HCT116 (cell line): ENCODE results near the gene TENM3. TPM values are rescaled to one million over a fixed set of nuclear protein-coding genes. Genes with fewer than 3 reads are reported as not detected.

Experiments used
- ATAC-seq: fragments of 200-7000 bp; cut with Tn5 transposase; 2 replicates; pipeline ENCODE4 v1.9.1; 2020; ENCODE audit warnings: mild to moderate bottlenecking, moderate library complexity
- BruUV-seq: library from RNA; stranded (reverse); fragments of 400-500 nt; replicated peaks from 2 replicates; lab custom pipeline; 2021; lab: Mats Ljungman, UMichigan
- CTCF ChIA-PET: fragments of 300-600 bp; sonication (Branson Sonifier 250); formaldehyde crosslinking; loops from one replicate; lab custom pipeline; 2021; ENCODE audit warnings: antibody characterized with exemption; lab: Charles Lee
- POLR2A ChIA-PET: fragments of 300-600, 350-600 bp; sonication (Branson Sonifier 250); formaldehyde crosslinking; loops from one replicate; lab custom pipeline; 2021; ENCODE audit warnings: antibody characterized with exemption; lab: Charles Lee
- RAD21 ChIA-PET, 2 experiments: fragments of 300-600 bp; sonication (Branson Sonifier 250); formaldehyde crosslinking; loops; one replicate each; lab custom pipeline; 2023; ENCODE audit warnings: low total read pairs in 2 of 2; ENCODE audit not compliant: uncharacterized antibody in 2 of 2, unreplicated experiment in 2 of 2, low non-redundant PET in 1 of 2; lab: Charles Lee
- DNase-seq: peaks from one replicate; pipeline ENCODE4 v3.0.0-alpha.2; 2010; ENCODE audit warnings: low read depth, low spot score
- H2AFZ ChIP-seq: fragments of 200-600 bp; shearing (Covaris generic), sonication (generic); 2 replicates; pipeline ENCODE4 v1.6.1; 2017; ENCODE audit warnings: low read depth, mixed run types, mixed read lengths, antibody characterized with exemption, low read length; ENCODE audit not compliant: poor library complexity, severe bottlenecking
- H3K27ac ChIP-seq: 2 replicates; pipeline ENCODE4 v1.5.1; 2012; ENCODE audit warnings: low read depth, low read length
- H3K27me3 ChIP-seq: fragments of 200-600 bp; sonication (generic); 2 replicates; pipeline ENCODE4 v1.6.1; 2016; ENCODE audit warnings: mixed run types, low read length, mixed read lengths; ENCODE audit not compliant: insufficient read depth
- H3K36me3 ChIP-seq, 2 experiments: fragments of 200-500 bp in 1 of 2; fragments of 200-600 bp in 1 of 2; sonication (Bioruptor generic) in 1 of 2; sonication (generic) in 1 of 2; 2 replicates each; pipeline versions ENCODE4 v1.5.1 to v1.6.1; 2014 to 2016; ENCODE audit warnings: low read length in 2 of 2, inconsistent platforms in 1 of 2, mixed read lengths in 1 of 2, mixed run types in 1 of 2; ENCODE audit not compliant: insufficient read depth in 2 of 2, control insufficient read depth in 1 of 2
- H3K4me1 ChIP-seq, 2 experiments: fragments of 200-600 bp in 1 of 2; sonication (generic) in 1 of 2; 2 replicates each; pipeline versions ENCODE4 v1.5.1 to v1.6.1; 2012 to 2017; ENCODE audit warnings: low read length in 2 of 2, inconsistent platforms in 1 of 2, mild to moderate bottlenecking in 1 of 2, mixed read lengths in 1 of 2, mixed run types in 1 of 2, moderate library complexity in 1 of 2; ENCODE audit not compliant: insufficient read depth in 2 of 2, control insufficient read depth in 1 of 2
- H3K4me2 ChIP-seq: fragments of 200-600 bp; sonication (generic); 2 replicates; pipeline ENCODE4 v1.6.1; 2017; ENCODE audit warnings: mixed run types, low read length, mixed read lengths
- H3K4me3 ChIP-seq, 2 experiments: fragments of 200-600 bp in 1 of 2; sonication (generic) in 1 of 2; replicated peaks in 1 of 2; 2 replicates each; pipeline ENCODE4 v1.5.1; 2011 to 2016; ENCODE audit warnings: low read length in 2 of 2, control low read depth in 1 of 2, low read depth in 1 of 2, mild to moderate bottlenecking in 1 of 2, mixed read lengths in 1 of 2, mixed run types in 1 of 2
- H3K79me2 ChIP-seq: fragments of 200-600 bp; sonication (generic); 2 replicates; pipeline ENCODE4 v1.6.1; 2017; ENCODE audit warnings: mild to moderate bottlenecking, mixed run types, low read length, moderate library complexity, mixed read lengths; ENCODE audit not compliant: insufficient read depth
- H3K9ac ChIP-seq: fragments of 200-600 bp; sonication (generic); 2 replicates; pipeline ENCODE4 v1.6.1; 2016; ENCODE audit warnings: low read length, mixed read lengths
- H3K9me2 ChIP-seq: fragments of 200-600 bp; sonication (generic), shearing (Covaris generic); 2 replicates; pipeline ENCODE4 v1.6.1; 2017; ENCODE audit warnings: mixed run types, mild to moderate bottlenecking, moderate library complexity; ENCODE audit not compliant: insufficient read depth
- H3K9me3 ChIP-seq, 2 experiments: fragments of 200-500 bp in 1 of 2; fragments of 200-600 bp in 1 of 2; sonication (Bioruptor generic) in 1 of 2; sonication (generic) in 1 of 2; 2 replicates each; pipeline ENCODE4 v1.6.1; 2014 to 2017; ENCODE audit warnings: low read length in 2 of 2, mixed read lengths in 2 of 2, inconsistent platforms in 1 of 2, low read depth in 1 of 2, mild to moderate bottlenecking in 1 of 2, mixed run types in 1 of 2, moderate library complexity in 1 of 2; ENCODE audit not compliant: control insufficient read depth in 1 of 2, insufficient read depth in 1 of 2
- H4K20me1 ChIP-seq: fragments of 200-600 bp; sonication (generic), shearing (Covaris generic); 2 replicates; pipeline ENCODE4 v1.6.1; 2017; ENCODE audit warnings: mixed run types, mild to moderate bottlenecking, moderate library complexity; ENCODE audit not compliant: insufficient read depth
- CBX3 ChIP-seq: IDR thresholded peaks from 2 replicates; pipeline ENCODE4 v1.6.1; 2012; ENCODE audit warnings: low read depth
- CEBPB ChIP-seq: IDR thresholded peaks from 2 replicates; pipeline ENCODE4 v1.6.1; 2012; ENCODE audit warnings: low read depth
- EZH2phosphoT487 ChIP-seq: fragments of 200-600 bp; IDR thresholded peaks from 2 replicates; pipeline ENCODE4 v1.6.1; 2018; ENCODE audit warnings: antibody characterized with exemption, borderline replicate concordance
- JUND ChIP-seq: IDR thresholded peaks from 2 replicates; pipeline ENCODE4 v1.6.1; 2012
- POLR2AphosphoS5 ChIP-seq: IDR thresholded peaks from 2 replicates; pipeline ENCODE4 v1.6.1; 2011; ENCODE audit warnings: mild to moderate bottlenecking, low read depth, low read length, moderate library complexity
- SP1 ChIP-seq: IDR thresholded peaks from 2 replicates; pipeline ENCODE4 v1.6.1; 2012; ENCODE audit warnings: low read depth
- TCF7L2 ChIP-seq: IDR thresholded peaks from 2 replicates; pipeline ENCODE4 v1.7.0; 2011; ENCODE audit warnings: borderline replicate concordance, inconsistent platforms; ENCODE audit not compliant: insufficient read depth, insufficient read length; ENCODE audit errors: extremely low read depth
- YY1 ChIP-seq: IDR thresholded peaks from 2 replicates; pipeline ENCODE4 v1.6.1; 2011; ENCODE audit warnings: low read length, low read depth, moderate library complexity, mild to moderate bottlenecking; ENCODE audit not compliant: insufficient replicate concordance; ENCODE audit errors: extremely low read depth
- ZNF274 ChIP-seq: fragments of 200-500 bp; sonication (Bioruptor generic); IDR thresholded peaks from 2 replicates; pipeline ENCODE4 v1.6.1; 2014; ENCODE audit warnings: mild to moderate bottlenecking, low read depth, low read length, inconsistent platforms
- intact Hi-C: fragments of 100-400 bp; cut with micrococcal nuclease; formaldehyde crosslinking; loops from 2 replicates; pipeline ENCODE4 v1.10.0; 2022
- total RNA-seq: library from RNA; stranded (reverse); gene quantifications from one replicate; pipeline ENCODE4 v1.2.1, GENCODE V29; 2021; ENCODE audit not compliant: unreplicated experiment
- TF ChIP-seq, protein P1 (sequence below), 3 experiments: fragments of 200-600 bp in 1 of 3; sonication (generic) in 1 of 3; IDR thresholded peaks in 2 of 3; conservative IDR thresholded peaks in 1 of 3; 2 replicates each; pipeline ENCODE4 v1.5.1; 2012 to 2017; ENCODE audit warnings: low read depth in 2 of 3, low read length in 2 of 3, antibody characterized with exemption in 1 of 3, borderline replicate concordance in 1 of 3, control low read depth in 1 of 3, mild to moderate bottlenecking in 1 of 3, mixed read lengths in 1 of 3, mixed run types in 1 of 3, moderate library complexity in 1 of 3; ENCODE audit not compliant: insufficient read depth in 1 of 3
- TF ChIP-seq, protein P2 (sequence below): IDR thresholded peaks from 2 replicates; pipeline ENCODE4 v1.6.1; 2012; ENCODE audit warnings: low read depth

TENM3 gene
- total RNA-seq, 1 experiment from 2014 or later, result 0.54 TPM

DNA sequence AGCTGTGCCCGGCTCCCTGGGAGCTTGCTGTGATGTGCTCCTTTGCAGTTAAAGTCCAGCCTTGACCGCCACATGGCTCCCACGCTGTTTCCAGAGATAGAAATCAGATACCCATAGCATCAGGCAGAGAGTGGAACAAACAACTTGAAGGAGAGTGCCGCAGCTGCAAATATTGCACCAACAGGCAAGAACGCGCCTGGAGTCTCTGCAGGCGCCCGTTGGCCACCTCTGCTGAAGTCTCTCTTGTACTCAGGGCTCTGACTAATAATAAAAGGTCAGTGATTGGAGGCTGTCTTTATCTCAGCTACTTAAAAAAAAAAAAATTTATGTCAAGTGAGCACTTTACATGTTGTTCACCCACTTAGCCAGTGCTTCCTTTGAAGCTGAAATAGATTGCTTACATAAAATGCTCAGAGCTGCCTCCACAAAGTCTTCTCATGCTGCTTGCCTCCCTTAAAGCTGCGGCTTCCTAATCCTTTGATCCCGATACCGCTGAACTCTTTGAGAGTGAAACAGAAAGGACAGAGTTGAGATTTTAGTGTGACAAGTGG, 30.9 kb upstream of the TENM3 start (continued):
- no peak for TF ChIP-seq POLR2AphosphoS5
- TF ChIP-seq CBX3, result no peak

DNA sequence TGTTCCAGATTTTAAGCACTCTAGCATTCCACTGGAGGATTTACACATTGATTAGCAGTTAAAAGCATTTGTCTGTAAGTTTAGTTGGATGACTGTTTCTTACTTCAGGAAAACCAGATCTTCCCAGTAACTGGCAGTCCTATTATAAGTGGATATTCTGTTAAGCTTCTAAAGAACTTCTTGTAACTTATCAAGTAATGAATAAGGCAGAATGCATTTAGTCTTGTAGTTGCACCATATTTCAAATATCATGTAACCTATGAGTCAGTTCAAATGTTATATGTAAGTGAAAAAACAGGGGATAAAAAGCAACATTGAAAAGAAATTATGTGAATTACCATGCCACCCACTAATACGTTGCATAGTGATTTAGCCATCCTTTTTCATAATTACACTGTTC, 30.2 kb upstream of the TENM3 start:
- Histone ChIP-seq H4K20me1 (no peaks in the 10 kb centered on the region), H3K4me2 (no peak overlapping the region), H3K27ac (no peak overlapping the region), H3K9ac (no peak overlapping the region), H3K79me2 (no peaks in the 10 kb centered on the region), H3K9me3 (no peaks in the 10 kb centered on the region), H2AFZ (no peak overlapping the region), H3K36me3 (no peaks in the 10 kb centered on the region), H3K9me2 (no peaks in the 10 kb centered on the region), H3K4me3 (no peak overlapping the region), H3K27me3 (peaks cover 5% of the 10 kb centered on the region), H3K4me1 (no peaks in the 10 kb centered on the region)
- no TSS peak for BruUV-seq
- ATAC-seq (no peak), DNase-seq (no peak)
- TF ChIP-seq JUND (no peak), YY1 (no peak), ZNF274 (no peak), TCF7L2 (no peak), EZH2phosphoT487 (no peak), SP1 (no peak), POLR2AphosphoS5 (no peak), CEBPB (no peak)
- TF ChIP-seq, protein P1, sequence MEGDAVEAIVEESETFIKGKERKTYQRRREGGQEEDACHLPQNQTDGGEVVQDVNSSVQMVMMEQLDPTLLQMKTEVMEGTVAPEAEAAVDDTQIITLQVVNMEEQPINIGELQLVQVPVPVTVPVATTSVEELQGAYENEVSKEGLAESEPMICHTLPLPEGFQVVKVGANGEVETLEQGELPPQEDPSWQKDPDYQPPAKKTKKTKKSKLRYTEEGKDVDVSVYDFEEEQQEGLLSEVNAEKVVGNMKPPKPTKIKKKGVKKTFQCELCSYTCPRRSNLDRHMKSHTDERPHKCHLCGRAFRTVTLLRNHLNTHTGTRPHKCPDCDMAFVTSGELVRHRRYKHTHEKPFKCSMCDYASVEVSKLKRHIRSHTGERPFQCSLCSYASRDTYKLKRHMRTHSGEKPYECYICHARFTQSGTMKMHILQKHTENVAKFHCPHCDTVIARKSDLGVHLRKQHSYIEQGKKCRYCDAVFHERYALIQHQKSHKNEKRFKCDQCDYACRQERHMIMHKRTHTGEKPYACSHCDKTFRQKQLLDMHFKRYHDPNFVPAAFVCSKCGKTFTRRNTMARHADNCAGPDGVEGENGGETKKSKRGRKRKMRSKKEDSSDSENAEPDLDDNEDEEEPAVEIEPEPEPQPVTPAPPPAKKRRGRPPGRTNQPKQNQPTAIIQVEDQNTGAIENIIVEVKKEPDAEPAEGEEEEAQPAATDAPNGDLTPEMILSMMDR (IDR thresholded peaks at IDR 0.05 in 2 of 3, conservative IDR thresholded peaks at IDR 0.05 in 1 of 3; ENCODE audit: borderline replicate concordance in 1 of 3, insufficient read depth in 1 of 3, low read depth in 2 of 3, low read length in 2 of 3), result no peak
- TF ChIP-seq, protein P2, sequence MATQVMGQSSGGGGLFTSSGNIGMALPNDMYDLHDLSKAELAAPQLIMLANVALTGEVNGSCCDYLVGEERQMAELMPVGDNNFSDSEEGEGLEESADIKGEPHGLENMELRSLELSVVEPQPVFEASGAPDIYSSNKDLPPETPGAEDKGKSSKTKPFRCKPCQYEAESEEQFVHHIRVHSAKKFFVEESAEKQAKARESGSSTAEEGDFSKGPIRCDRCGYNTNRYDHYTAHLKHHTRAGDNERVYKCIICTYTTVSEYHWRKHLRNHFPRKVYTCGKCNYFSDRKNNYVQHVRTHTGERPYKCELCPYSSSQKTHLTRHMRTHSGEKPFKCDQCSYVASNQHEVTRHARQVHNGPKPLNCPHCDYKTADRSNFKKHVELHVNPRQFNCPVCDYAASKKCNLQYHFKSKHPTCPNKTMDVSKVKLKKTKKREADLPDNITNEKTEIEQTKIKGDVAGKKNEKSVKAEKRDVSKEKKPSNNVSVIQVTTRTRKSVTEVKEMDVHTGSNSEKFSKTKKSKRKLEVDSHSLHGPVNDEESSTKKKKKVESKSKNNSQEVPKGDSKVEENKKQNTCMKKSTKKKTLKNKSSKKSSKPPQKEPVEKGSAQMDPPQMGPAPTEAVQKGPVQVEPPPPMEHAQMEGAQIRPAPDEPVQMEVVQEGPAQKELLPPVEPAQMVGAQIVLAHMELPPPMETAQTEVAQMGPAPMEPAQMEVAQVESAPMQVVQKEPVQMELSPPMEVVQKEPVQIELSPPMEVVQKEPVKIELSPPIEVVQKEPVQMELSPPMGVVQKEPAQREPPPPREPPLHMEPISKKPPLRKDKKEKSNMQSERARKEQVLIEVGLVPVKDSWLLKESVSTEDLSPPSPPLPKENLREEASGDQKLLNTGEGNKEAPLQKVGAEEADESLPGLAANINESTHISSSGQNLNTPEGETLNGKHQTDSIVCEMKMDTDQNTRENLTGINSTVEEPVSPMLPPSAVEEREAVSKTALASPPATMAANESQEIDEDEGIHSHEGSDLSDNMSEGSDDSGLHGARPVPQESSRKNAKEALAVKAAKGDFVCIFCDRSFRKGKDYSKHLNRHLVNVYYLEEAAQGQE, result no peak
- ChIA-PET POLR2A (no interaction called here), RAD21 (no interaction called here), CTCF (no interaction called here)
- intact Hi-C loops, result no loop called here
